GM21526 (cell line): ENCODE measurements around the gene AP1G1.
"Not testable (repeated sequence)": the region's sequence is repeated elsewhere in the genome, so short reads cannot be mapped to it uniquely, and the experiment has no call there.

ENCODE experiments used
- ATAC-seq: cut with Tn5 transposase; IDR thresholded peaks from one replicate; pipeline ENCODE4 v1.9.1; 2021; ENCODE audit warnings: moderate library complexity; ENCODE audit not compliant: unreplicated experiment, low FRiP score

Gene AP1G1

GRCh38 chr16:71709229-71709781, 99.3 kb downstream of the AP1G1 start:
- no peak for ATAC-seq

GRCh38 chr16:71708696-71709095, 99.9 kb downstream of the AP1G1 start:
- ATAC-seq, result no peak

- no peak for ATAC-seq
These were observed 101.4 kb downstream of the AP1G1 start for GRCh38 chr16:71707199-71707598.

GRCh38 chr16:71706046-71706445, 102.6 kb downstream of the AP1G1 start:
- no peak for ATAC-seq

GRCh38 chr16:71703333-71703732, 105.3 kb downstream of the AP1G1 start:
- ATAC-seq, result no peak

- no peak for ATAC-seq
These were observed 107.8 kb downstream of the AP1G1 start for GRCh38 chr16:71700831-71701230.

- no peak for ATAC-seq
These were observed 110.1 kb downstream of the AP1G1 start for GRCh38 chr16:71698491-71698890.

- no peak for ATAC-seq
These were observed 115.5 kb downstream of the AP1G1 start for GRCh38 chr16:71693164-71693563.

- no peak for ATAC-seq
These were observed 118.7 kb downstream of the AP1G1 start for GRCh38 chr16:71689901-71690300.

- ATAC-seq, result no peak
These were observed 120.8 kb downstream of the AP1G1 start for GRCh38 chr16:71687861-71688260.

GRCh38 chr16:71684280-71684679, 124.4 kb downstream of the AP1G1 start:
- not testable (repeated sequence) for ATAC-seq

- no peak for ATAC-seq
These were observed 127.3 kb downstream of the AP1G1 start for GRCh38 chr16:71681360-71681759.
